HG03025 (cell line): Measurements from ENCODE around the gene RDH11.

Experiments
- ATAC-seq: cut with Tn5 transposase; IDR thresholded peaks from one replicate; pipeline ENCODE4 v1.9.1; 2021; ENCODE audit warnings: mild to moderate bottlenecking, moderate library complexity; ENCODE audit not compliant: unreplicated experiment, low FRiP score

The RDH11 gene

DNA sequence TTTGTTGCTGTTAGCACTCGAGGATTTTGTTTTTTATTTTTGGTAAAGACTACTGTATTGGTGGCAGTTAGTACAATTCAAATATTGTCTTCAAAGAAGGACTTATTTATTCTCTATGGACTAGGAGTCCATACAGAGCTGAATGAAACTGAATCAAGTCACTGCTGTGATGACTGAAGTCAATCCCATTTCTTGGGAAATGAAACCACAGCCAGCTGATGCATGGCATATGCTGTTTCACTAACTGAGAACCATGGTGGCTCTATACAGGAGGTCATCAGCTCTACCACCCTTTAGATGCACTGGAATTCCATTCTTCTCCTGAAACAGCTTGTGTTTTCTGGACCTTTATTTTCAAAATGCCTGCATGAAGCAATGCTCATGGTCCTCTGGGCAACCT is 43.4 kb downstream of the RDH11 start:
- no peak for ATAC-seq

DNA sequence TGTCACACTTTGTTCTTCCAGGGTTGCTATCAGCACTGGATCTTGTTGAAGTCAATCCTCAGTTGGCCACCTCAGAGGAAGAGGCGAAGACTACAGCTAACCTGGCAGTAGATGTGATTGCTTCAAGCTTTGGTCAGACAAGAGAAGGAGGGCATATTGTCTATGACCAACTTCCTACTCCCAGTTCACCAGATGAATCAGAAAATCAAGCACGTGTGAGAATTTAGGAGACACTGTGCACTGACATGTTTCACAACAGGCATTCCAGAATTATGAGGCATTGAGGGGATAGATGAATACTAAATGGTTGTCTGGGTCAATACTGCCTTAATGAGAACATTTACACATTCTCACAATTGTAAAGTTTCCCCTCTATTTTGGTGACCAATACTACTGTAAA is 44.9 kb downstream of the RDH11 start:
- ATAC-seq, result no peak

DNA sequence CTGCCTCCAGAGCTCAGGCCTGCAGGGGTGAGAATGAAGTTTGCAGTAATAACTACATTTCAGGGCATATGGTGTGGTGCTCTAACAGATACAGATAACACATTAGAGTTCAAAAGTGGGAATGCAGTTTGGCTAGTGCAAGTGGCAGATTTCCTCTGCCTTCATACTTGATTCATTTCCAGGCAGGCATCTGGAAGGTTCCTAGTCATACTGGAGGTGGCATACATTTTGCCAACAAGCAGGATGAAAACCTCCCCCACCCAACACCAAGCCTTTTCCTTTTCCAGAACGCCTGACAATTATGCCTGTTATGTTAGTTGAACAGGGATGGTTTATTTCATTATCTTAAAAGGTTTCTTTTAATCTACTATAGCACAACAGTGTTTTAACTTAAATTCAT is 45.4 kb downstream of the RDH11 start:
- no peak for ATAC-seq

DNA sequence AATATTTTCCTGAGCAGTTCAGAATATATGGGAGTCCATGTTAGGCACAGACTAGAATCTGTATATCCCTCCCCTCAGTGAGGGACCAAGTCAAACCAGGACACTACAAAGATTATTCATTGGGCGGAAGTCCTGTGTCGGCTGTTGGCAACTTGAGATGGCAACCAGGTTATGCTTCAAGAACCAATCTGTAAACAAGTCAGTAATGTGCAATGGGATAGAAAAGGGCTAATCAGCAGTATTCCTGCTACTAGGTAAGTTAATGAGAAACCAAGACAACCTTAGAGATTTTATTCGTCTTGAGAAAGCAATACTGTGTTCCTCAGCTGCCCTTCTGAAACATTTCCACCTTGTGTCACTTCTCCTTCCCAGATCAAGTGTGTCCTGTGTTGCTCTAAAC is 49.4 kb downstream of the RDH11 start:
- ATAC-seq, result no peak

DNA sequence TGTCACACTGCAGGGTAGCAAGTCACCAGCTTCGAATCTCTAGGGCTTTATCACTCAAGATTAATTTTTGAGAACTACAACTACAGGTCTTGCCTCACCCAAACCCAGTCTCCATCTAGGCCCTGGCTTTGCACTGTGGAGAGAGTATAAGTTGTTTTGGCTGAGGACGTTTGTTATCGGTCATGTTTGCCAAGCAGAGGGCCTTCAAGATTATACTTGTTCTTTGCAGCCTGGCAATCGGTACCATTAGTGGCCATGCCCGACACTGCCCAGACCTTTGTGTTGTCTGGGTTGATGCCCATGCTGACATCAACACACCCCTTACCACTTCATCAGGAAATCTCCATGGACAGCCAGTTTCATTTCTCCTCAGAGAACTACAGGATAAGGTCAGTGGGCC is 50.1 kb downstream of the RDH11 start:
- ATAC-seq, result no peak

DNA sequence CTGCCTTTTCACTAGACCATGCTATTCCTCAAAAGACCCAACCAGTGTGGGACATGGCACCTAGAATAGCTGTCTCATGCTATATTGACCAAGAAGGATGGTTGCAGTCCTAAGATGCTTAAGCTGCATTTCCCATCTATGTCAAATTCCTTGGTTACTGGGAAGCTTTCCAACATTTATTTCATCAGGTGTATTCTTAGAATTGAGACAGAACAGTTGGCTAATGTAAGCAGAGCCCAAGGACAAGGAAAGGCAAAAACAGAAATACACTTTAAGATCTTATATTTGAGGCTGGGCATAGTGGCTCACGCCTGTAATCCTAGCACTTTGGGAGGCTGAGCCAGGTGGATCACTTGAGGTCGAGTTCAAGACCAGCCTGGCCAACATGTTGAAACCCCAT is 51.1 kb downstream of the RDH11 start:
- no peak for ATAC-seq

DNA sequence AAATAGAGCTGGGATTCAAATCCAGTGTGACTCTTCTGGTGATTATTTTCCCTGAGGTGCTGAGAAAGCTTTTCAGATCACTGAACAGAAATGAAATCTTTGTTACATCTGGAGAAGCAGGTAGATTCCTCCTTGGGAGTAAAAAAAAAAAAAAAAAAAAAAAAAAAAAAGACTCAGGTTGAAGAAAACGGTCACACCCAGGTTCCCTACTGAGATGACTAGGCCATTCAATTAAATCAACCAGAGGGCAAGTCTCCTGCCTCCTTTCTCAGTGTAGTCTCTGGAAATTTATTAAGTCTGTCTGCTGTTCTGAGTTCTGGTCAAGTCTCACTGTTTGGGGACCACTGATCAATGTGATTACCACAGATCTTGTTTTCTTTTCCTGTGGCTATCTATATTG is 51.9 kb downstream of the RDH11 start:
- no peak for ATAC-seq

DNA sequence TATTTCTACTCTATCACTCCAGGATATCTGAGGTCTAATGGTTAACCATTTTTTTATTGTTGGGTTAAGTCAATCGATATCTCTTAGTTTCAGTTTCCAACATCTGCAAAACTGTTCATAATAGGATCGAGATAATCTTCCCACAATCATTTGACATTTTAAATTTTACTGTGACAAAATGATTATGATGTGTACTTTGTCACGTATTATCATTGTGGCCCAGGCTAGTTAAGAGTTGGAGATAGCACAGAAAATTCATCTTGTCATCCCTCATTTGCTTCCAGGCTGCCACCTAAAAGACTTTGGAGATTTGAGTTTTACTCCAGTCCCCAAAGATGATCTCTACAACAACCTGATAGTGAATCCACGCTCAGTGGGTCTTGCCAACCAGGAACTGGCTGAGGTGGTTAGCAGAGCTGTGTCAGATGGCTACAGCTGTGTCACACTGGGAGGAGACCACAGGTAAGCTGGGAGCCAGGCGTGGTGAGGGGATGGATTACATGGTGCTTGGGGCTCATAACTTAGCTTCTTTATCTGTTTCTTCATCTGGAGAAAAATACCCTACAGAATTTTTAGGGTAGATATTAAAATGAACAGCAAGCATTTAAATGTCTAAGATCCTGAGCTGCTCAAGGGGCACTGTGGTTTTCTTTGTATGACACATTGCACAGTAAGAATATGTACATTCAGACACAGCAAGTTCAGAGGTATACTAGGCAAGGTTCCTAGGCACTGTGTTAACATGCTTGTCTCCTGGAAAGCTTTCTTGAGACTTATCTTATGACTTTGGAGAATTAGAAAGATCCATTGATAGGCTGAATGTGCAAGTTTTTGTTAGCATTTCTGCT is 53.4 kb downstream of the RDH11 start:
- ATAC-seq, result no peak

DNA sequence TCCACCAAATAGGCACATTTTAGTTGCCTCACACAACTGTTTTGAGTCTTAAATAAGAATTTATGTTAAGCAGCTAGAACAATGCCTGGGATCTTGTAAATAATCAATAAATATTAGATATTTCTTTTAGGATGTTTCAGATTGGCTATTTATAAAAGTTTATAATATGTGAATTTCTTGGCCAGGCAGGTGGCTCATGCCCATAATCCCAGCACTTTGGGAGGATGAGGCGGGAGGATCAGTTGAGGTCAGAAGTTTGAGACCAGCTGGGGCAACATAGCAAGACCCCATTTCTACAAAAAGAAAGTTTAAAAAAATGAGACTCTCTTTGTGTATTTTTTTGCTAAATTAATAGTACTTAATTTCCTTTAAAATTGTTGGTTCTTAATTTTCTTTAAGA is 54.1 kb downstream of the RDH11 start:
- ATAC-seq, result no peak

DNA sequence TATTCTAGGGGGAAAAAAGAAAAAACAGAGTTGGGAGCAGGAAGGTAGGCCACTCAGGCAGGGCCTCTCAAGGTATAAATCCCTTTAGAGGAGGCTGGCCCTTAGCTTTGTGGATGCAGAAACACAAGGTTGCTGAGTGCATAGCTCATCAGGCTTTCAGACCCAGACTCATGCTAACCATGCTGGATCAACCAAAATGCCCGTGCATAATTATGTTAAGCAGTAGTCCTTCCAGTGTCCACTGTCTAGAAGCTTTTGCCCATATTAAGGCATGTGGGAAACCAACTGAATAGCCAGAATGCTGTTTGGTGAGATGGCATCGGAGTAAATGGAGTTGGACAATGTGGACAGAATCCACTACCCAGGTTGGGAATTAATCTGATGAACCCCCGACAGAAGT is 56.9 kb downstream of the RDH11 start:
- ATAC-seq, result no peak

DNA sequence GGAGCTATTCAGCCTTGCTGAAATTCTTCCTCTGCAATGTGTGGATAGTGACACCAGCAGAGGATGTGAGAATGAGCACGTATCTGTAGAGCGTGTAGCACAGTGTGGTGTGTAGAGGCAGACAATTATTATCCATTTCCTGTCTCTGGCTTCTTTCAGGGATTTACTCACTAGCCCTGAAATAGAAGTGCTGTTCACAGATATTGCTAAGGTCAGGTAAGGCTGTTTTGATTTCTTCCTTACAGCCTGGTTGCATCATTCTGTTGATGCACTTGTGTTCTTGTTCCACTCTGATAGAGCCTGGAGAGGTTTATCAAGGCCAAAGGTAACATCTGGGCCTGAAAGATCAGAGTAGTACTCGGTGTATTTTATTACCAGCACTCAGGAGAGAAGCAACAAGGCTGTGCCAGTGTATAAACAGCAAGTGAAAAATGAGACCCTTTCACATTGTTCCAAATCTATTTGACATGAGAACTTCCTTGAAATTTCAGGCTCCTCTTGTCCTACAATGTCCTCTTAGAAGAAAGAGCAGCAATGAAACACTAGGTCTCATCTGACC is 59.1 kb downstream of the RDH11 start:
- ATAC-seq, result no peak

DNA sequence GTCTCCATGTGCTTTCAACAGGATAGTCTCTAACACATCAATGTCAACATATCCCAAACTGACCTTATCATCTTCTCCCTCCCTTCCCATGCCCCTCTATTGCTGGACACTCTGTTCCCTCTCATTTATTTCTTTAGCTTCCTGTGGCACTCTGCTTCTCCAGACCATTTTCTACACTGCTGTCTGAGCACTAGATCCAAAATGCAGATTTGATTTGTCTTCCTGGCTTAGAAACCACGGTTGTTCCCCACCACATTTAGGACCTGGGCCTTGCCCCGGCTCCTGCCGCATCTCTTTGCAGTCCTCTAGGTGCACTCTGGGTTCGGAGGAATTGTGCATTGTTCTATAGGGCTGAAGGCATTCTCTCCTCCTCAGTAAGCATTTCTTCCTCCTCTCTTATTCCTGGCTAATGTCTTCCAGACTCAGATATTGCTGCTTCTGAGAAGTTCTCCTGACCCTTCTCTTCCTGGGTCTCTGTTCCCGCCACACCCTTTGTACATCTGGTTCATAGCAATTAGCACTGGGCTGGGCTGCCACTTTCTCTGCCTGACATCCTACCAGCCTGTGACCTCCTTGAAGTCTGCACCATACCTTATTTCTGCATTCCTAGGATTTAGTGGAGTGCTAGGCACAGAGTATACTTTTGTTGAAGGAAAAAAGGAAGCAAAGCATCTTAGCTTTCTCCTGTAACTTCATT is 62.0 kb downstream of the RDH11 start:
- ATAC-seq, result no peak

DNA sequence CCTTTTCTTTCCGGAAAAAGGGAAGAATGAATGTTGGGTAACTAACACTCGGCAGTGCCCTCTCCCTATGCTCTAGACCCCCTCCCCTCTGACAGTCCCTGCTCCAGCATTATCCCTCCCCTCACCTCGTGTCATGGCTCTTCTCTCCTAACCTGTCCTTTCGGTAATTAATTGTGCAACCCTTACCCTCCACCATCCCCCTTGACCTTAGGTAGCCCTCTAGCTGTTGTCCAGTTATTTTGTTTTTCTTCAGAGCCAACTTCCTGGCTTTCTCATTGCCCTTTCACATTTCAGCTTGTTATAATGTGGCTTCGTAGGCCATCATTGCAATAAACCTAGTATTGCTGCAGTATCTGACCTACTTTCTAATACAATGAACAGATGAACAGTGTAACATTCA is 64.6 kb downstream of the RDH11 start:
- ATAC-seq, result no peak

DNA sequence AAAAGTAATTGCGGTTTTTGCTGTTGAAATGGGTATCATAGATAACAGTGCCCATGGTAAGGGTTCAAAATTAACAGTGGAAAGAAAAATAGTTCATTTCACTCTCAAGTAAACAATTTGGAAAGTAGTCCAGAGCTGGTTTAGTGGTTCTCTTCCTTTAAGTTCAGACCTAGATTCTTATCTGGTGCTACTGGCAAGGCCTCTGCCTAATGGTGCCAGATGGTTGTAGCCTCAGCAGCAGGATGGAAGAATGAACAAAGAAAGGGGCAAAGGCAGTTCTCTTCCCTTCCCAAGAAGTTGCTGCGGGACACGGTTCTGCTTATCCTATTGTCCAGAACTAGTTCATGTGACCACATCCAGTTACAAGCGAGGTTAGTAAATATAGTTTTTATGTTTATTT is 65.4 kb downstream of the RDH11 start:
- ATAC-seq, result no peak

DNA sequence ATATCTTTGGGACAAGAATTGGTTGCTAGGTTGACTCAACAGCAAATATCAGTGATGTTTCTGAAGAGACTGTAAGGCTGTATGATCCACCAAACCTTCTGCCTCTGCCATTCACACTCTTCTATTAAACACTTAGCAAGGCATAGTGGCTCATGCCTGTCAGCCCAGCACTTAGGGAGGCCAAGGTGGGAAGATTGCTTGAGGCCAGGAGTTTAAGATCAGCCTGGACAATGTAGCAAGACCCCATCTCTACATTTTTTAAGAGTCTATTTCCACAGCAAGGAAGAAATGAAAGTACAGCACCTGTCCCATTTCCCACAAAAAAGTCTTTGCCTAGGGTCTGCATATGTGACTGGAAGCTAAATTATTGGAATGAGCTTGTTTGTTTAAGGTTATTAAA is 68.0 kb downstream of the RDH11 start:
- no peak for ATAC-seq
